ENCODE measurements around the gene ZNF511.

DNA sequence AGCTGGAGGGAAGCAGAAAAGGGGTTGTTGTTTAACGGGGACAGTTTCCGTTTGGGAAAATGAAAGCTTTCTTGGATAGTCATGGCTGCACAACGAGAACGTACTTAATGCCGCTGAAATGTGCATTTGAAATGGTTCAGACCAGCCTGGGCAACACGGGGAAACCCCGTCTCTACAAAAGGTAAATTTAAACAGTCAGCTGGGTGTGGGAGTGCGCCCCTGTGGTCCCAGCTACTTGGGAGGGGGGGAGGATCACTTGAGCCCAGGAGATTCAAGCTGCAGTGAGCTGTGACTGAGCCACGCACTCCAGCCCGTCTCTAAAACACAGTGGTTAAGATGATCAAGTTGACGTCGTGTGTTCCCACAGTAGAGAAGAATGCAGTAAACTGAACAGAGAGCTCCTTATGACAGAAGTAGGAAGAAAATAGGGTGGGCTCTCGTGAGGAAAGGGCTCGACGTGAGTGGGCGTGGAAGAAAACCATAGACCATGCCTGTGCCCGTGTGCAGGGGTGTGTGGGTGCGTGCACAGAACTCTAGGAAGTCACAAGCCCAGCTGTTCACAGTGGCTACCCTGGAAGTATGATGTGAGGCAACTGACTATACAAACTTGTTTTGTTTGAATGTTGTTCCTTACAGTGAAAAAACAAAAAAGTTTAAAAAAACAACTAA is 53.2 kb downstream of the ZNF511 start:
- TF ChIP-seq, protein P1, sequence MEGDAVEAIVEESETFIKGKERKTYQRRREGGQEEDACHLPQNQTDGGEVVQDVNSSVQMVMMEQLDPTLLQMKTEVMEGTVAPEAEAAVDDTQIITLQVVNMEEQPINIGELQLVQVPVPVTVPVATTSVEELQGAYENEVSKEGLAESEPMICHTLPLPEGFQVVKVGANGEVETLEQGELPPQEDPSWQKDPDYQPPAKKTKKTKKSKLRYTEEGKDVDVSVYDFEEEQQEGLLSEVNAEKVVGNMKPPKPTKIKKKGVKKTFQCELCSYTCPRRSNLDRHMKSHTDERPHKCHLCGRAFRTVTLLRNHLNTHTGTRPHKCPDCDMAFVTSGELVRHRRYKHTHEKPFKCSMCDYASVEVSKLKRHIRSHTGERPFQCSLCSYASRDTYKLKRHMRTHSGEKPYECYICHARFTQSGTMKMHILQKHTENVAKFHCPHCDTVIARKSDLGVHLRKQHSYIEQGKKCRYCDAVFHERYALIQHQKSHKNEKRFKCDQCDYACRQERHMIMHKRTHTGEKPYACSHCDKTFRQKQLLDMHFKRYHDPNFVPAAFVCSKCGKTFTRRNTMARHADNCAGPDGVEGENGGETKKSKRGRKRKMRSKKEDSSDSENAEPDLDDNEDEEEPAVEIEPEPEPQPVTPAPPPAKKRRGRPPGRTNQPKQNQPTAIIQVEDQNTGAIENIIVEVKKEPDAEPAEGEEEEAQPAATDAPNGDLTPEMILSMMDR (conservative IDR thresholded peaks at IDR 0.05) = no peak
- TF ChIP-seq ZFX (IDR thresholded peaks at IDR 0.05) = no peak
